ENCODE results near the gene PFKL.

DNA sequence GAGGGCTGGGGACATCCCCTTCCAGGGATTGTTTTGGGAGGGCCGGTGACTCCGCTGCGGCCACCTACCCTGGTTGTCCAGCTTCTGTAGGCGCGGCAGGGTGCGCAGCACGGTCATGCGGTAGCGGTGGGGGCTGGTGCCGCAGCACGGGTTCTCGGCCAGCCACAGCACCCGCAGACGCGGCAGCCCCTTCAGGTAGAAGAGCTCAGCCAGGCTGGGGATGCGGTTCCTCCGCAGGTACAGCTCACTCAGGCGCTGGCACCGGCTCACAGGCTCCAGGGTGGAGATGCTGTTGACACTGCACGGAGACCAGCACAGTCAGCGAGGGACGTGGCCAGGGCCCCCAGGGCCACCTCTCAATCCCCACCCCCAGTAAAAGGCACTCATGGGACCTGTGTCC is 33.1 kb downstream of the PFKL start:
- TF ChIP-seq POLR2AphosphoS5 (IDR thresholded peaks at IDR 0.05; ENCODE audit: borderline replicate concordance, low read depth, low read length): no peak
- TF ChIP-seq EZH2 (IDR thresholded peaks at IDR 0.05): no peak
- TF ChIP-seq FOXP2 (optimal IDR thresholded peaks at IDR 0.05; ENCODE audit: control extremely low read depth, extremely low read length, insufficient read depth): no peak
